Hematopoietic multipotent progenitor cell (in vitro differentiated cells): Measurements from ENCODE around the gene ROBO2. TPM values are rescaled to one million over a fixed set of nuclear protein-coding genes. Genes with fewer than 3 reads are reported as not detected.

Experiments used
- DNase-seq, 3 donors: peaks; one replicate each; pipeline ENCODE4 v3.0.0-alpha.2; 2011 to 2015; ENCODE audit warnings: low read depth in 2 of 3, low spot score in 2 of 3
- total RNA-seq: library from RNA; depleted of rRNA; stranded (reverse); fragments of >200 nt; gene quantifications from one replicate; pipeline ENCODE4 v1.2.3, GENCODE V29; 2012

ROBO2 gene
- total RNA-seq, 1 donor: under 0.01 TPM

DNA sequence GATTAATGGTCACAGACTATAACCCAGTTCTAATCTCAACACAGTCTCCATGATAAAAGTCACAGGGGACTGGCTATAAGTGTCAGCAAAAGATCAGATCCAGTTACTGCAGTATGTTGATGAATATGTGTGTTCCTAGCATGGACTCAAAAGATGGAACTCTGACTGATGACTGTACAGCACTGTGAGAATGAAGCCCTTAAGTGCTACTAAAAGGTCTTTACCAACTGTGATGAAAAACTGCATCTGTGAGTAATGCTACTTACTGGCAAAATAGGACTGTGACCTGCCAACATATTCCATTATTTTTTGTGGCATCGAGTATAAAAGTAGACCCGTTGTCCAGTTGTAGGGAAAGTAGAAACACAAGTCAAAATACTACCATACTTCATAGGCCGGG is 284.2 kb downstream of the ROBO2 start:
- no peak for DNase-seq

DNA sequence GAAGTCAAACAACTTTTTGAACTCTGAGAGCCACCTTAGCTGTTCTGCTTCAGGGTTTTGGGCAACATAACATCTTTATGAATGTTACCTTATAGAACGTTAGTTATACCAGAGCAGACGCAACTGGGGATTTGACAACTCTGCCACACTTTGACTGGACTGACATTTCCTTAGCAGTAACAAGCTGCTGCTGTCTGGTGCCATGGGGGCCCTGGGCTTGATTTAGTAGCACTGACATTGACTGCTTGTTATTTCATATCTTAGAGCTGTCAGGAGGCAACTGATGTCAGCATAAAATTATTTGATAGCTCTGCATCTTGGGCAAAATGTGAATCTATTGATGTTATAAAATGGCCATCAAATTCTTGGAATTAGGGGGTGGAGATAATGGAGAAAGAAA is 285.4 kb downstream of the ROBO2 start:
- no peak for DNase-seq

DNA sequence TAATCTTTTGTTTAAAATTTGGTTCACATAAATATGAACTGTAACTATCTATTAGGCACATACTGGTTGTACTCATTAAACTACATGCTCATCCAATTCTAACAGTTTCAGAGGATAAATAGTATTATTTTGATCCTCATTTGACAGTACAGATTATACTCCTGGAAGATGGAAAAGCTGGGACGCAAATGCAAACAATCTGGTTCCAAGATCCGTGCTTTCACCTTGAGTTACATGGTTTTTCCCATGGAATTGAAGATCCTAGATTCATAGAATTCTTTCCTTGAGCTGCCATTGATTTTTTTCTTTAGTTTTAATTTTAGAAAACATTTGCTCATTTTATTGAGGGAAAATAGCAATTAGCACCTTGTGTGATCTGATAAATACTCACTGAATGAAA is 285.8 kb downstream of the ROBO2 start:
- no peak for DNase-seq

DNA sequence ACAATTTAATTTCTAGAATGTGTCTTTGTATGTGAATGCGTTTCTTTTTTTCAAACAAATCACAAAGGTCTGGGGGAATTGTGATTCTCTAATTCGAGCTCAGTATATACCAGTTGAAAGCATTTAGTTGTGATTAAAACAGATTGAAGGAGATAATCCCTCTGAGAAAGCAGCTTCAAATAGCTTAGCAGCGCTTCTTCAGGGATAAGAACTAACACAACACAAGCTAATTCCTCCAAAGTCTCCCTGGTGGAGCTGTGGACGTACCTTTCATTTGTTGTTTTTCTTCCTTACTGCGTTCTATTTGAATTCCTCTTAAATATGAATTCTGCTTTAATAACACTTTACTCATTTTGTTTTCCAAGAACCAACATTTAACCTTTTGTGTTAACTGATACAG is 286.7 kb downstream of the ROBO2 start:
- DNase-seq: no peak

DNA sequence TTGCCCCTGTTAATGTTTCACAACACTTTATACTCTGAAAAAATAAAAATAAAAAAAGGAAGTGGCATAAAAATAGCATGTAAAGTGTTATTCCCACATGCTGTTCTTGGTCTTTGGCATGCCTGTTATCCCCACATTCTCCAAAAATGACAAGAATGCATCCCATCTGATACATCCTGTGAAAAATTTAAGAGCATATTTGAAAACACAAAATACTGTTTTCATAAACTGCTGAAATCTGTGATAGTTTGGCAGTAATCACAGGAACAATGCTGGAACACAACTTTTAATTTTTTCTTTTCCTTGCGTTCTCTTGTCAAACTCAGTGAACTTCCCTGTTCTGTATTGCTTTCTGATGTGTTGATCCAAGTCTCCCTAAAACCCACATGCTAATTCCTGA is 288.8 kb downstream of the ROBO2 start:
- no peak for DNase-seq

DNA sequence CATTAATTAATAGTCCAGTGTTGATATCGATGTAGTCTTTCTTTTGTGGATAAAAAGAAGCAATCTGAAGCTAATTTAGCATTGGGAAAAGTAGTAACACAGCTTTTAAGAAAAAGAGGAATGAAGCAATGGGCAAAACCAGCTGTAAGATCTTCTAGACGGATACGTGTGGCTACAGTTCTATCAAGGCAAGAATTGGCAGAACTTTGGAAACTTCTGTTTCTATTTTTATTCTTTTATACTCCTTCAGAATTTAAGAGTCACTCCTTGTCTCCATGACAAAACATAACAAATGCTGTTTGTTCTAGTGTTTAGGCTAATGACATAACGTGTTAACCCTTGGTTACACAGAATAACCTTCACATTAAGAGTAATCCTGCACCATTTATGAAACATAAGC is 289.2 kb downstream of the ROBO2 start:
- DNase-seq: no peak

DNA sequence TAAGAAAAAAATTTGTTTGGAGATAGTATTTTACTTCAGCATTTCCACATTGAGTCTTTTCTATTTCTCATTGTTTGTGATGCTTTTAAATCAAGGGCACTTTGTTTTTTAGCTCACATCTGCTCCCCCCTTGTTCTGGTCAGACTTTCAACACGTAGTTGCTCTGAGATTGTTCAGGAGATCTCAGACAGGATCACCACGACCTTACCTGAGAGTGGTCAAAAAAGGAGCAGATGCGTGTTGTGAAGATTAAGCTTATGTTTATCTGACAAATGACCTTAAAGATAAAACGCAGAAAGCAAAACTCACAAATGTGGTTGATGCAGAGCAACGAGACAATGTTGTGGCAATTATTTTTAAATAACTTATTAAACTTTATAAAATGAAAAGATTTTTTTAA is 298.3 kb downstream of the ROBO2 start:
- DNase-seq: no peak

DNA sequence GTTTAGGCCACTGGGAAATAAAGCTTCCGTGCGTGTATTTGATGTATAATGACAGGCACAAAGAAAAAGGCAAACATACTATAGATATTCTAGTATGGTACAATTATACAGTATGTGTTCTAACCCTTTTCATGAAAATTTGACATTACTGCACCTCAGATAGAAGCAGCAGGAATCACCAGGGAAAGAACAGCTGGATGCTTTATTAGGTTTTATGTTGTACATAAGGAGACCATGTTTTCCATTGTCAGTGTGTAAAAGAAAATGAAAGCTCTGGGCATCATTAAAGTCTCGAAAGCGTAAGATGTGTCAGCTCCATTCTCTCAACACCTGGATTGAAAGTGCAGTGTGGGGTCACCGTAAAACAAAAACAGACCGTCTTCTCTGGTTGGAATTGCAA is 302.1 kb downstream of the ROBO2 start:
- DNase-seq: no peak

DNA sequence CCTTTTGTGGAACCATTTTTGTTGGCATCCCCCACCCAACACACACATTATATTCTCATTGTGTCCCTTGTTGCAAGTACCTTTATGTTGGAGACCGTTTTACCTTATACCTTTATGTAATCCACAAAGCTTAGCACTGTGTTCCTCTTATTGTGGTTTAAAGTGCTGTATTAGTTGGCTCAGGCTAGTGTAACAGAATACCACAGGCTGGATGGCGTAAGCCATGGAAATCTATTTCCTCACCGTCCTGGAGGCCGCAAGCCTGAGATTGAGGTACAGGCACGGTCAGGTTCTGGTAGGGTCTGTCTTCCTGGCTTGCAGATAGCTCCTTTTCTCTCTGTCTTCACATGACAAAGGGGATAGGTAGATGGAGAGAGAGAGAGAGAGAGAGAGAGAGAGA is 302.8 kb downstream of the ROBO2 start:
- DNase-seq: no peak

DNA sequence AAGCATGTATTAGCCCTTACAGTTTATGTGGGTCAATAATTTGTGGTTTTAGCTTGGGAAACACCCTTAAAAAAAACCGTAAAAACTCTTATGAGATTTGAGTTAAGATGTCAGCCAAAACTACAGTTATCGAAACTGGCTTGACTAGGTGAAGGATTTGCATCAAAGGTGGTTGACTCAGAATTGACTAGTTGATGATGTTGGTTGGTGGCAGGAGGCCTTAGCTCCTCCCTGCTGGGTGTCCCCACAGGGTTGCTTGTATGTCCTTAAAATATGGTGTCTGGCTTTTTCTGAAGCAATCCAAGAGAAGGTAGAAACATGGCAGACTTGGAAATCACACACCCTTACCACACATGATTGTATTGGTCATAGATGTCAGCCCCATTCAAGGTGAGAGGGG is 305.1 kb downstream of the ROBO2 start:
- no peak for DNase-seq

DNA sequence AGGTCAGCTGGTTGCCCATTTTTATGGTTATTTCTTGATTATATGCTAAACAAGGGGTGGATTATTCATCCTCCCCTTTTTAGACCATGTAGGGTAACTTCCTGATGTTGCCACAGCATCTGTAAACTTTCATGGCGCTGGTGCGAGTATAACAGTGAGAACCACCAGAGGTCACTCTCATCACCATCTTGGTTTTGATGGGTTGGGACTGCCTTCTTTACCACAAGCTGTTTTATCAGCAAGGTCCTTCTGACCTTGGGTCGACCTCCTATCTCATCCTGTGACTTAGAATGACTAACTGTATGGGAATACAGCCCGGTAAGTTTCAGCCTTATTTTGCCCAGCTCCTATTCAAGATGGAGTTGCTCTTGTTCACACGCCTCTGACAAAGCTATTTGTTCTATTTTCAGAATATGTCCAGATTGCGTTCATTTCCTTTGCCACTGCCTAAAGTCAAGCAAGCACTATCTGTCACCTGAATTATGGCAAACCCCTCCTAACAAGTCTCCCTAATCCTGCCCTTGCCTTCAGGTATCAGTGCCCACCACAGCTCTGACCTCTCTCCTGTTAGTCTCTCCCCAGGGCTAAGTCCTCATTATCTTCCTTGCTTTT is 308.5 kb downstream of the ROBO2 start:
- peak in 1 of 3 donors; percentile 3 for DNase-seq

DNA sequence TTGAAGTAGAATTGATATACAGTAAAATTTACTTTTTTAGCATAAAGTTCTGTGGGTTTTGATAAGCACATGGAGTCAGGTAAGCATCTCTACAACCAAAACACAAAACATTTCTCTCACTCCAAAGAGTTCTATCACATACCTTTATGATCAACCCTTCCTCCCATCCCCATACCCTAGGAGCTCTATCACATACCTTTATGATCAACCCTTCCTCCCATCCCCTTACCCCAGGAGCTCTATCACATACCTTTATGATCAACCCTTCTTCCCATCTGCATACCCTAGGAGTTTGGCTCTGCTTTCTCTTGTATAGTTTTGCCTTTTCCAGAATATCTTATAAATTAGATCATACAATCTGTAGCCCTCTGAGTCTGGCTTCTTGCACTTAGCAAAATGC is 315.1 kb downstream of the ROBO2 start:
- DNase-seq: no peak

DNA sequence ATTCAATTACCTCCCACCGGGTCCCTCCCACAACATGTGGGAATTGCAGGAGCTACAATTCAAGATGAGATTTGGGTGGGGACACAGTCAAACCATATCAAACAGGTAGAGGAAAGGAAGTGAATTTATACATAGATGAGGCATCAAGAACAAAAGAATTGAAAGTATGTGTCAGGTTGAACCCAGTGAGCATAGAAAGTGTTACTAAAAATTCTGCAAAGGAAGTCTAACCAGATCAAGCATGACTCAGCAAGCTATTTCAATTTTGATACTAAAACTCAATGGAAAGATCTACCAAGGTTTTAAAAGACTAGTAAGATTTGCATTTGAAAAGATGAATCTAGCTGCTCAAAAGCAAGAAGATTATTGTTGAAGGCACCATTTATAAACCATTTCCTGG is 323.0 kb downstream of the ROBO2 start:
- DNase-seq: no peak

DNA sequence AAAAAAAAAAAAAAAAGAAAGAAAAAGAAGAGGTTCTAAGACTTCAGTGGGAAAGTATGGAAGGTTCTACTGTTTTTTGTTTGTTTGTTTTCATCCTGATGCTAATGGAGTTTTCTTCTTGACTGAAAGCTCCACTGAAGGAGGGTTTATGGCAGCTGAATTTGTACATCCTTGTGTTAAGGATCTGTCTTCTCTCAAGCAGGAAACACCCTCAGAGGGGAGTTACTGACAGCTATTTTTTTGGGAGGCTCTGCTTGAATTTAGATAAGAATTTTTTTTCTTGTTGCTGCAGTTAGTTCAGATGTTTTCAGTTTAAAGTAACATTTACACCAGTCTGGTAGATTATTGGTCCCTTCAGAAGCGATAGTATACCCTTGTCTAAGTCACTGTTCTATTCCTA is 325.3 kb downstream of the ROBO2 start:
- no peak for DNase-seq

DNA sequence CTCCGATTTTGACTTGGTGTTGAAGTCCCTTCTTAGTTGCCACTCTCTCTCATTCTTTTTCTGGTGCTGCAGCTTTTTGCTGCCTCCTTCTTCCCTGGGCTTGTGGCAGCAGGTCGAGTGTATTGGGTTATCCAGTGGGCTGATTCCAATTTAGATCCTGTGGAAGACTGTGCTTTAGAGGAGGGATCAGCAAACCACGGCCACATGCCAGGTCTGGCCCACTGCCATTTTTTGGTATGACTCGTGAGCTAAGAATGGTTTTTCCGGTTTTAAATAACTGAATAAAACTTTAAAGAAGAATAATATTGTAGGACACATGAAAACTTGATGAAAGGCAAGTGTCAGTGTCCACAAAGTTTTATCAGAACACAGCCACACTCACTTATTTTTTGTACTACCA is 330.5 kb downstream of the ROBO2 start:
- no peak for DNase-seq

DNA sequence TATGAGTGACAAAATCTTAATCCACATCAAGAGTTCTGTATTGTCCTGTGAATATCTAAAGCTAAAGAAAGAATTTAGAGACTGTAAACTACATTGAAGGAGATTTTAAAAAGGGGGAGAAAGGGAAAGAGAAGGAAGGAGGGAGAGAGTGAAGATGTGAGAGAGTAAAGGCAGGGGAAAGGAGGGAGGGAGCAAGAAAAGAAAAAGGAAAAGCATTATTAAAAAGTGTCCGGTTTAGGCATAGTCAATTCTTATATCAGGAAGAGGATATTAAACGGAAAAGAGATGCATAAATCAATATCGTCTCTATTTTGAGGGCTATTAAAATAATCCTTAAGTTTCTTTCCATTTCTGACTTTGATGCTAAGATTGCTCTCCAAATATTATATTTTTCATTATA is 332.1 kb downstream of the ROBO2 start:
- no peak for DNase-seq

DNA sequence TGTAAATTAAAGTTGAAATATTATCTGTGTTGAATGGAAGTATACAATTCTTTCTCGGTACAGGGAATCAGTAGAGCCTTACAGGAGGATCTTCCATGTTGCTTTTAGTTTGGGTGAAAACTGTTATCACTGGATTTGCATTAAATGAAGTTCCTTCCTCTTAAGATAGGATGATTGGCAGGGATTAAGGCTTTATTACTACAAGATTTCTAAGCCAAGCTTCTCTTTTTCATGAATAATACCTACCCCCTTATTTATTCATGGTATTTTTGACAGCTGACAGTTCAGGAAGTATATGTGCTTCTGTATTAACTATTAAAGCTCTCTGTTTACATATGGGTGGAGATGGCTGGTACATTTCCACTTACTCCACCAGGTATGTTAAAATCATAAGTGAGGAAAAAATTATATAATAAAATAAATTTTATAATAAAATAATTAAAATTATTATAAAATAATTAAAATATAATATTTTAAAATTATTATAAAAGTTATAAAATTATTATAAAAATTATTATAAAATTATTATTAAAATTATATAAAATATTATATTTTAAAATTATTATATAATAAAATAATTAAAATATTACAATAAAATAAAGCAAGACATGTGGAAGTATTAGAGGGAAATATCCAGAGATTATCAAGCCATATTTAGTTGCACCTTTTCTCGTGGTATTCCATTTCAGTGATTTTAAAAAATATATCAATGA is 332.9 kb downstream of the ROBO2 start:
- no peak for DNase-seq

DNA sequence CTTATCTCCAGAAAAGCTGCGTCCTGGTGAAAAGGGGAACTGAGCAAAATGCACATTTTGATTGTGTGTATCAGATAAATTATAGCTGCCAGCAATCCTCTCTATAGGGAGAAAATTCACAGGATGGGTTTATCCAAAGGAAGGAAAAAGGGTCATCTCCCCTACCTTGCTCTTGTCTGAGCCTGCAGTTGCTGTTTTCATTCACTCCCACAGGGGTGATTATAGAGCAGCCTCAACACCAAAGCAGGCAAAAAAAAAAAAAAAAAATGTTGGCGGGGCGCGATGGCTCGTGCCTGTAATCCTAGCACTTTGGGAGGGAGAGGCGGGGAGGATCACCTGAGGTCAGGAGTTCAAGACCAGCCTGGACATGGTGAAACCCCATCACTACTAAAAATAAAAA is 333.7 kb downstream of the ROBO2 start:
- DNase-seq: no peak

DNA sequence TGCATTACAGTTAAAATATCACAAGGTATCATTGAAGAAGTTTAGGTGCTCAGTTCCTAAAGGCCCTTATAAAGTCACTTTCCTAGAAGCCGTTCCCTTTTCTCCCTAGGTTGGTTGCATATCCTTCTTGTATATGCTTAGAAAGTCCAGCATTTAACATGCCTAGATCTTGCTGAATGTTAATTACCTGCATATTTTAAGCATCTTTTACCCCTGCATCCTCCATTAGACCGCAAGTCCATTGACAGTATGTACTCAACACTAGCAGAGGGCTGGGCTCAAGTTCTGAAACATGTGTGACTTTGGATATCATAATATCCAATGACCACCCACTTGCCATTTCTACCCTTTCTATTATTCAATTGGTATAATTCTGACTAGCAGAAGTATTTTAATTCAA is 336.6 kb downstream of the ROBO2 start:
- no peak for DNase-seq

DNA sequence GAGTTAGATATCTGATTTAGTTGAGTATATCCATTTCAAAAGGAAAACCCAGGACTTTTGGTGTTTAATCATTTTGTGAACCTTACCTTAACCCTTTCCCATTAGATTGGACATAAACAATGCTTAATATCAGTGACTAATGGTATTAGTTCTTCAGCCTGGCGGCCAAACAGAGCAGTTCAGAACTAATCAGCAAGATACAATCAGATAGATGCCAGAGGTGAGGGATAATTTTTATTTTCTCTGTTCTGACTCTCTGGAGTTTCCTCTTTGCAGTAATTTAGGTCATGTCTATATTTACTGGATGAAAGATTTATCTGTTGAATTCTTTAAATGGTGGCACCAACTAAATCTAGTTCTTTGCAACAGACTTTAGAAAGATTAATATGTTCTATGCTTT is 337.8 kb downstream of the ROBO2 start:
- no peak for DNase-seq

DNA sequence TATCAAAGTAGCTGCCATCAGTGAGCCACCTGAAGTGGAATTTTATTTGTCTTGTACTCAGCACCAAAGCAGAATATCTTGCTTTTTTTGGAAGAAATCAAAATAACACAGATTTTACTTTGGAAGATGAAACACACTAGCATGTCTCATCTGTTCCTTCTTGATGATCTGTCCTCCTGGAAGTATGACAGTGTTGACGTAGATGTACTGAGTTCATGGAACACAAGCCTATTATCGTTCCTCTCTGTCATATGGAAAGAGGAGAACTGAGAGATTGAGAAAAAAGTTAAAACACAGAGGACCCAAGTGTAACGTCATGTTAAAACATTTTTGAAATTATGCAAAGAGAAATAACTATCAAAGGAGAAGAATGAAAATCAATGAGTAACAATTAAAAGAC is 340.2 kb downstream of the ROBO2 start:
- DNase-seq: no peak

DNA sequence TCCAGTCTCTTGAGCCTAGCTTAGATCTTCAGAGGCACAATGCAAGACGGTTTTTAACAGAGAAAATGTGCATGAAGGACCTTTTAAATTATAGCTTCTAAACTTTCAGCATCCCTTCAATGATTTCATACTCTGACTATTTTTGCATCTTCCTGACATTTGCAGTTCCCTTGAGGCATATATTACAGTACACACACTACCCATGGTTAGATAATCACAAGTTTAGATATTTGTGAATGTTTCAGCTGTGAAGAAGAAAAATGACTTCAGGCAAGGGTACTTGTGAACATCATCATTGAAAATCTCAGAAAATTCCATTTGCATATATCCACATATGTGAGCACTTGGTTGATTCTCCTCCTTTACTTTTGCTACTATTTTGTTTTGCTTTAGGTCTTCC is 341.5 kb downstream of the ROBO2 start:
- no peak for DNase-seq

DNA sequence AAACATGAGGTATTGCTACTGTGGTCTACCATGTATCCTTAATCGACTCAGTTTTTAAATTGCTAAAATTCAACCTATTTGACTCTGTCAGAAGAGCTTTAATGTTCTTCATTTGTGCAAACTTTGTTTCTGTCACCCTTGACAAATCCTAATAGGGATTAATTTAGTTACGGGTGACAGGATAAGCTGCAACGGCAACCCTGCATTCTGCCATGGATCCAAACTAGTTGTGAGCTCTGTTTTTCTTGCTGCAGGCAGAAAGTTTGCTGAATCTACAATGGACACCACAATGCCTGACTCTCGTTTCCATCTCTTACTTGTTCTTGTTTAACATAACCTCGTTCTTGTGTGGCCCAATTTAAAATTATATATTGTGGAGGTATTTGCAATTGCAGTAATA is 352.3 kb downstream of the ROBO2 start:
- DNase-seq: no peak
